ENCODE results near the gene LILRA6.

Gene LILRA6

DNA sequence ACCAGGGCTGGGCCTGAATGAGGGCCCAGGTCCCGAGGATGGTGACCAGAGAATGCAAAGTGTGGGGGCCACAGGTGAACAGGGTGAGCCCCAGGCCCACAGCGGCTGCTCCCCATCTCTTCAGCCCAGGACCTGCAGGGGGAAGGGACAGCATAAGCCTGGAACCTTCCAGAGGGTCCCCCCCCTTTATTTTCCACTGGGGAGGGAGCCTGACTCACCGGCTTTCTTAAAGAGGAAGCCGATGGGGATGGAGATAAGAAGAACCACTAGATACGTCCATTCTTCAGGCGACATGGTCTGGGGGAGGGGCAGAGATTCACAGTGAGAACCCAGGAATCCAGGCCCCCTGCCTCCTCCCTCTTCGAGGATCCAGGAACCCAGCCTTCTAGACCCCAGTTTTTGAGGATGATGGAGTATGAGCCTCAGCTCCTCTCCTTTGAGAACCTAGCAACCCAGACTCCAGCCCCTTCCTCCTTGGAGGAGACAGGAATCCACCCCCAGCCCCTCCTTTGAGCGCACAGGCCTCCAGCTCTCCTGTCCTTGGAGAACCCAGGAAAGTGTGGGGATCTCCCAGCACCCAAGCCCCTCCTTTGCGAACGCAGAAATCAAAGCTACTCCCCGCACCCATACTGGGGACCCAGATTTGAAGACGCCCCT lies 54.2 kb downstream of the LILRA6 start:
- DNase-seq (ENCODE audit: low read depth): peak; percentile 44

DNA sequence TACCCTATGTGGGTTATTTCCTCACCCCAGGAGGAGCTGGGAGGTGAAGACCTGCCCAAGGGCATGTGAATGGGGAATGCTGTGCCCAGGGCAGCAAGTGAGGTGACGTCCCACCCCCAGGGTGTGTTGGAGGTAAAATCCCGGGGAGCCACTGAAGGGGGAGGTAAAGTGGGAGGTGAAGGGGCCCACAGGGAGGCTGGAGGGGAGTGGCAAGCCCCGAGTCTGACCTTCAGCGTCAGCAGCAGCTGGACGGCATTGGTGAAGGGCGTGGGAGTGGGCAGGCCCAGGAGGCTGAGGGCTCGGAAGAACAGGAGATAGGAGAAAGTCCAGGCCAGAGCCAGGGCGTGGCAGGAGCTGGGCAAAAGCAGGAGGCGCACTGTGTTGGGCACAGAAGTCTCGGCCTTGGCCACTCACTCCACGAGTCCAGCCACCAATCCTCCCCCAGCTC lies 55.6 kb downstream of the LILRA6 start:
- no peak for DNase-seq (ENCODE audit: low read depth)

Measured in activated T-cell treated with anti-CD3 and anti-CD28 coated beads for 48 hours (primary cell).